ENCODE measurements around the gene COL6A5.

The COL6A5 gene

DNA sequence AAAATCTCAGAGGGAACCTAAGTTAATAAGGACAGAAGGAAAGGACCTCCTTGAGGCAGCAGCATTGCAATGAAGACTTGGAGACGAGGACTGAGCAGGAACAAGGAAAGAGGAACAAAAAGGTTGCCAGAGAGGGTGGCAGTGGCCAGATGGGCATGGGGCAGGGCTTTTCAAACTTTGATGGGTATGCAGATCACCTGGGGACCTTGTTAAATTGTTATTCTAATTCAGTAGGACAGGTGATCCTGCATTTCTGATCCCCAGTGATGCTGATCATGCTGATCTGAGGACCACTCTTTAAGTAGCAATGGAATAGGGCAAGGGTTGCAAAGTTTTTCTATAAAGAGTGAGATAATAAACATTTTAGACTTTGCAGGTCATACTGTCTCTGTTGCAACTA, 182.6 kb downstream of the COL6A5 start:
- DNase-seq: no peak

- no peak for DNase-seq
Measured at GRCh38 chr3:130529486-130530215, 184.2 kb downstream of the COL6A5 start.

DNA sequence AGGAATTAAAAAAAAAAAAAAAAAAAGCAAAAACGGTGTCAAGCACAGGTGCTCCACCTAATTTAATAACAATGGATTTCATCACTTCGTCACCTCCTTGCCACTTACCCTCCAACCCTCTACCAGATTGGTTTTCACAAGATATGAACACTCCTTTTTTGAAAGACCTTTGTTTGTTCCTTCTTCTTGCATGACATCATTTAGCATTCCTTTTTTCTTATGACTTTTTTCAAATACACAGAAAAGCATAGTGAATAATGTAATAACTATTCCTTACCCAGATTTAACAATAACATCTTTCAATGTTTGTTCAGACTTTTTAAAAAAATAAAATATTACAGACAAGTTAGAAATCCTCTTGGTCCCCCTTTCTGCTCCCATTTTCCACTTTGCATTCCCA, 187.8 kb downstream of the COL6A5 start:
- no peak for DNase-seq

All from NCI-H82 (cell line).